Caco-2 (cell line): Measurements from ENCODE around the gene CARD11. TPM values are rescaled to one million over a fixed set of nuclear protein-coding genes. Genes with fewer than 3 reads are reported as not detected.

Experiments used
- BruUV-seq: library from RNA; stranded (reverse); fragments of 400-500 nt; replicated peaks from 2 replicates; lab custom pipeline; 2021; lab: Mats Ljungman, UMichigan
- CTCF ChIA-PET: fragments of 300-600 bp; sonication (Branson Sonifier 250); formaldehyde crosslinking; loops from one replicate; lab custom pipeline; 2022; ENCODE audit warnings: antibody characterized with exemption; lab: Charles Lee
- POLR2A ChIA-PET: fragments of 300-600 bp; sonication (Branson Sonifier 250); formaldehyde crosslinking; loops from one replicate; lab custom pipeline; 2022; ENCODE audit warnings: antibody characterized with exemption; lab: Charles Lee
- DNase-seq, 2 experiments: peaks; one replicate each; pipeline versions ENCODE4 v3.0.0 to v3.0.0-alpha.2; 2020 to 2022
- H3K27me3 ChIP-seq: replicated peaks from 2 replicates; pipeline ENCODE4 v1.6.0; 2011; ENCODE audit warnings: low read length; ENCODE audit not compliant: control insufficient read depth, insufficient read depth
- H3K36me3 ChIP-seq: 2 replicates; pipeline ENCODE4 v1.5.1; 2011; ENCODE audit warnings: low read length; ENCODE audit not compliant: control insufficient read depth, insufficient read depth
- H3K4me1 ChIP-seq: fragments of 250-450 bp; sonication (Bioruptor Pico); 2 replicates; pipeline ENCODE4 v1.5.1; 2020; ENCODE audit warnings: mild to moderate bottlenecking
- H3K4me3 ChIP-seq: 2 replicates; pipeline ENCODE4 v1.5.1; 2011; ENCODE audit warnings: low read depth, mild to moderate bottlenecking, control low read depth, low read length
- H3K9me3 ChIP-seq: fragments of 250-450 bp; sonication (Bioruptor Pico); 2 replicates; pipeline ENCODE4 v1.5.1; 2020; ENCODE audit warnings: mild to moderate bottlenecking, moderate library complexity
- H3K27ac Mint-ChIP-seq: one replicate; pipeline ENCODE4 v1.8.0; 2022; ENCODE audit warnings: mixed read lengths; ENCODE audit not compliant: unreplicated experiment
- H3K27me3 Mint-ChIP-seq: one replicate; pipeline ENCODE4 v1.8.0; 2022; ENCODE audit warnings: mixed read lengths; ENCODE audit not compliant: insufficient read depth, unreplicated experiment
- H3K36me3 Mint-ChIP-seq: one replicate; pipeline ENCODE4 v1.8.0; 2022; ENCODE audit warnings: mild to moderate bottlenecking, mixed read lengths; ENCODE audit not compliant: insufficient read depth, unreplicated experiment
- H3K4me1 Mint-ChIP-seq: one replicate; pipeline ENCODE4 v1.8.0; 2022; ENCODE audit warnings: low read depth, mixed read lengths; ENCODE audit not compliant: unreplicated experiment
- H3K4me3 Mint-ChIP-seq: one replicate; pipeline ENCODE4 v1.8.0; 2022; ENCODE audit warnings: mild to moderate bottlenecking, moderate library complexity, mixed read lengths; ENCODE audit not compliant: unreplicated experiment
- H3K9me3 Mint-ChIP-seq: one replicate; pipeline ENCODE4 v1.8.0; 2022; ENCODE audit warnings: mixed read lengths; ENCODE audit not compliant: unreplicated experiment
- intact Hi-C: fragments of 100-400 bp; cut with micrococcal nuclease; formaldehyde crosslinking; loops from one replicate; pipeline ENCODE4 v1.10.0; 2022; ENCODE audit not compliant: unreplicated experiment
- total RNA-seq: library from RNA; stranded (reverse); gene quantifications from 2 replicates; pipeline ENCODE4 v1.2.3, GENCODE V29; 2022
- TF ChIP-seq, protein P1 (sequence below), 2 experiments: fragments of 200-600 bp in 1 of 2; IDR thresholded peaks; 1 replicate in 1 of 2; 2 replicates in 1 of 2; pipeline versions ENCODE4 v1.5.1 to v1.8.0; 2011 to 2022; ENCODE audit warnings: antibody characterized with exemption in 1 of 2, control low read depth in 1 of 2, inconsistent platforms in 1 of 2, low read depth in 1 of 2, low read length in 1 of 2, mild to moderate bottlenecking in 1 of 2, moderate library complexity in 1 of 2; ENCODE audit not compliant: insufficient read depth in 1 of 2, severe bottlenecking in 1 of 2, unreplicated experiment in 1 of 2

Gene CARD11
- total RNA-seq, 1 experiment from 2014 or later, result 5.4 TPM

DNA sequence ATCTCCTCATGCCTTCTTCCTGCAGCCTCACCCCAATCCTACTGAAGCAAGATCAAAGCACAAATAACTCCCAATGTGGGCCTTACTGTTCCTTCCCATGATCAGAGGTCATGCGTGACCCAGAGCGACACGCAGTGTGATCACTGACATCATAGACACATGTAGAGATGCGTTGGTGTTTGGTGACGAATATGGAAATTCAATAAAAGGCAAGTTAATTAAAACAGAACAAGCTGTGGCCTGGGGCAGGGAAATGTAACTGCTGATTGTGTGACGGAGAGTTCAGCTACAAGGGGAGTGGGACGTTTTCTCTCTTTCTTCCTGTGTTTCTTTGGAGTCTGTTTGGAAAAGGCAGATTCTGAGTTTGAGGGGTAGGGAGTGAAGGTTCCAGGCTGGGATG, 34.8 kb upstream of the CARD11 start:
- no peak overlapping the region for H3K27ac Mint-ChIP-seq

DNA sequence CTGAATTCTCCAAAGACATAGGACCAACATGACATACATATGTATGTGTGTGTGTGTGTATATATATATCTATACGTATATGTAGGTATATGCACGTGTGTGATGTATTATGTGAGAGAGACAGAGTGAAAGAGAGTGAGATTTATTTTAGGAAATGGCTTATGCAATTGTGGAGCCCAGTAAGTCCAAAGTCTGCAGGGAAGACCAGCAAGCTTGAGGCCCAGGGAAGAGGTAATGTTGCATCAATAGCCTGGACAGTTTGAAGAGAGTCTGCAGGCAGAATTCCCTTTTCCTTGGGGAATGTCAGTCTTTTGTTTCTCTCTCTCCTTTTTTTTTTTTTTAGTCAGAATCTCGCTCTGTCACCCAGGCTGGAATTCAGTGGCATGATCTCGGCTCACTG, 33.0 kb upstream of the CARD11 start:
- ChIA-PET CTCF (no interaction called here), POLR2A (no interaction called here)
- Mint-ChIP-seq H3K27ac (no peak overlapping the region), H3K36me3 (no peaks in the 10 kb centered on the region), H3K9me3 (peaks cover 9% of the 10 kb centered on the region), H3K27me3 (peaks cover 3% of the 10 kb centered on the region), H3K4me3 (no peak overlapping the region), H3K4me1 (no peaks in the 10 kb centered on the region)
- TF ChIP-seq, protein P1, sequence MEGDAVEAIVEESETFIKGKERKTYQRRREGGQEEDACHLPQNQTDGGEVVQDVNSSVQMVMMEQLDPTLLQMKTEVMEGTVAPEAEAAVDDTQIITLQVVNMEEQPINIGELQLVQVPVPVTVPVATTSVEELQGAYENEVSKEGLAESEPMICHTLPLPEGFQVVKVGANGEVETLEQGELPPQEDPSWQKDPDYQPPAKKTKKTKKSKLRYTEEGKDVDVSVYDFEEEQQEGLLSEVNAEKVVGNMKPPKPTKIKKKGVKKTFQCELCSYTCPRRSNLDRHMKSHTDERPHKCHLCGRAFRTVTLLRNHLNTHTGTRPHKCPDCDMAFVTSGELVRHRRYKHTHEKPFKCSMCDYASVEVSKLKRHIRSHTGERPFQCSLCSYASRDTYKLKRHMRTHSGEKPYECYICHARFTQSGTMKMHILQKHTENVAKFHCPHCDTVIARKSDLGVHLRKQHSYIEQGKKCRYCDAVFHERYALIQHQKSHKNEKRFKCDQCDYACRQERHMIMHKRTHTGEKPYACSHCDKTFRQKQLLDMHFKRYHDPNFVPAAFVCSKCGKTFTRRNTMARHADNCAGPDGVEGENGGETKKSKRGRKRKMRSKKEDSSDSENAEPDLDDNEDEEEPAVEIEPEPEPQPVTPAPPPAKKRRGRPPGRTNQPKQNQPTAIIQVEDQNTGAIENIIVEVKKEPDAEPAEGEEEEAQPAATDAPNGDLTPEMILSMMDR (IDR thresholded peaks at IDR 0.05; ENCODE audit: insufficient read depth in 1 of 2, low read depth in 1 of 2, low read length in 1 of 2, severe bottlenecking in 1 of 2, unreplicated experiment in 1 of 2), result no peak
- intact Hi-C loops, result no loop called here
- Histone ChIP-seq H3K9me3 (peaks cover 12% of the 10 kb centered on the region), H3K27me3 (no peaks in the 10 kb centered on the region), H3K36me3 (no peaks in the 10 kb centered on the region), H3K4me3 (no peak overlapping the region), H3K4me1 (no peaks in the 10 kb centered on the region)
- no TSS peak for BruUV-seq
- DNase-seq, result no peak

More for the DNA sequence above, 34.8 kb upstream of the CARD11 start:
- no peaks in the 10 kb centered on the region for H3K27me3 Mint-ChIP-seq
- no peak for DNase-seq
- Histone ChIP-seq H3K9me3 (peaks cover 12% of the 10 kb centered on the region), H3K27me3 (no peaks in the 10 kb centered on the region), H3K4me3 (no peak overlapping the region), H3K4me1 (0 out of 2 replicates have a peak, but pooled peaks cover 5% of the 10 kb centered on the region), H3K36me3 (no peaks in the 10 kb centered on the region)
- no peak overlapping the region for H3K4me3 Mint-ChIP-seq
- H3K36me3 Mint-ChIP-seq, result no peaks in the 10 kb centered on the region
- ChIA-PET CTCF (no interaction called here), POLR2A (no interaction called here)
- TF ChIP-seq, protein P1 (IDR thresholded peaks at IDR 0.05; ENCODE audit: insufficient read depth in 1 of 2, low read depth in 1 of 2, low read length in 1 of 2, severe bottlenecking in 1 of 2, unreplicated experiment in 1 of 2), result no peak
- BruUV-seq, result no TSS peak
- H3K9me3 Mint-ChIP-seq, result peaks cover 9% of the 10 kb centered on the region
- no peaks in the 10 kb centered on the region for H3K4me1 Mint-ChIP-seq
- intact Hi-C loops, result no loop called here

DNA sequence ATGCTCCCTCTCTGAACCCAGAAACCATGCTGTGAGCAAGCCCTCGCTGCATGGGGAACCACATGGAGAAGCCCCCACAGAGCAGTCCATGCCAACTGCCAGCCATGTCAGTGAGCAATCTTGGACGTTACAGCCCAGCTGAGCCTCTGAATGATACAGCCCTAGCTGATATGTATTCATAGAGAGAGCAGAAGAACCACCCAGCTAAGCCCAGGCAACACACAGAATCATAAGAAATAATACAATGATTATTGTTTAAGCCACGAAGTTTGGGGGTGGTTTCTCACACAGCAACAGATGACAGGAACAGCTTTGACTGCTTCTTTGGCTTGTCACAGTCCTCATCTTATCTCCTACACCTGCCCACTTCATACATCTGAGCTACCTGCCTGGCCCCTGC, 32.5 kb upstream of the CARD11 start:
- no peaks in the 10 kb centered on the region for H3K27me3 ChIP-seq
- ChIA-PET CTCF (no interaction called here), POLR2A (no interaction called here)
- Mint-ChIP-seq H3K4me3 (no peak overlapping the region), H3K27me3 (peaks cover 3% of the 10 kb centered on the region), H3K27ac (no peak overlapping the region), H3K36me3 (no peaks in the 10 kb centered on the region), H3K4me1 (no peaks in the 10 kb centered on the region), H3K9me3 (peaks cover 9% of the 10 kb centered on the region)
- no TSS peak for BruUV-seq
- TF ChIP-seq, protein P1 (IDR thresholded peaks at IDR 0.05; ENCODE audit: insufficient read depth in 1 of 2, low read depth in 1 of 2, low read length in 1 of 2, severe bottlenecking in 1 of 2, unreplicated experiment in 1 of 2), result no peak
- intact Hi-C loops, result no loop called here
- H3K4me3 ChIP-seq, result no peak overlapping the region
- no peak for DNase-seq
- no peaks in the 10 kb centered on the region for H3K4me1 ChIP-seq
- H3K9me3 ChIP-seq, result peaks cover 12% of the 10 kb centered on the region
- H3K36me3 ChIP-seq, result no peaks in the 10 kb centered on the region
